Osteoblast (primary cell): ENCODE data around the gene FHL2. TPM values are rescaled to one million over a fixed set of nuclear protein-coding genes. Genes with fewer than 3 reads are reported as not detected.
"Not testable (repeated sequence)": the region's sequence is repeated elsewhere in the genome, so short reads cannot be mapped to it uniquely, and the experiment has no call there.

Source experiments
- DNase-seq: peaks from one replicate; pipeline ENCODE4 v3.0.0; 2011; ENCODE audit warnings: low spot score, mixed read lengths; ENCODE audit not compliant: insufficient read length; ENCODE audit errors: missing footprints
- H2AFZ ChIP-seq: 2 replicates; pipeline ENCODE4 v1.6.0; 2011; ENCODE audit warnings: mild to moderate bottlenecking, low read length
- H3K27ac ChIP-seq: 2 replicates; pipeline ENCODE4 v1.5.1; 2011; ENCODE audit warnings: mild to moderate bottlenecking, low read depth, low read length, moderate library complexity
- H3K27me3 ChIP-seq: 2 replicates; pipeline ENCODE4 v1.6.0; 2012; ENCODE audit warnings: mild to moderate bottlenecking, control low read depth, inconsistent platforms, low read length, moderate library complexity; ENCODE audit not compliant: insufficient read depth
- H3K36me3 ChIP-seq: 2 replicates; pipeline ENCODE4 v1.5.1; 2011; ENCODE audit warnings: mild to moderate bottlenecking, low read length, control low read depth, moderate library complexity; ENCODE audit not compliant: insufficient read depth
- H3K4me1 ChIP-seq: 2 replicates; pipeline ENCODE4 v1.5.1; 2011; ENCODE audit warnings: mild to moderate bottlenecking, low read length, control low read depth, moderate library complexity; ENCODE audit not compliant: insufficient read depth
- H3K4me2 ChIP-seq: 2 replicates; pipeline ENCODE4 v1.6.0; 2011; ENCODE audit warnings: mild to moderate bottlenecking, low read length; ENCODE audit not compliant: insufficient read depth
- H3K4me3 ChIP-seq: fragments of 200-600 bp; sonication (generic); 3 replicates; pipeline ENCODE4 v1.5.1; 2012; ENCODE audit warnings: mild to moderate bottlenecking, low read length, inconsistent platforms; ENCODE audit not compliant: insufficient read depth
- H3K79me2 ChIP-seq: 2 replicates; pipeline ENCODE4 v1.6.0; 2012; ENCODE audit warnings: mild to moderate bottlenecking, low read length, control low read depth, inconsistent platforms; ENCODE audit not compliant: insufficient read depth
- H3K9me3 ChIP-seq: 2 replicates; pipeline ENCODE4 v1.5.1; 2011; ENCODE audit warnings: low read depth, low read length, control low read depth
- H4K20me1 ChIP-seq: 2 replicates; pipeline ENCODE4 v1.6.0; 2012; ENCODE audit warnings: mild to moderate bottlenecking, low read length, control low read depth; ENCODE audit not compliant: insufficient read depth
- total RNA-seq: library from RNA; depleted of rRNA; stranded (reverse); fragments of >200 nt; gene quantifications from 2 replicates; pipeline ENCODE4 v1.2.3, GENCODE V29; 2012
- TF ChIP-seq, protein P1 (sequence below): IDR thresholded peaks from 2 replicates; pipeline ENCODE4 v1.5.1; 2011; ENCODE audit warnings: mild to moderate bottlenecking, low read depth, low read length, moderate library complexity; ENCODE audit errors: extremely low read depth

FHL2 gene
- total RNA-seq, 1 donor = 566 TPM

DNA sequence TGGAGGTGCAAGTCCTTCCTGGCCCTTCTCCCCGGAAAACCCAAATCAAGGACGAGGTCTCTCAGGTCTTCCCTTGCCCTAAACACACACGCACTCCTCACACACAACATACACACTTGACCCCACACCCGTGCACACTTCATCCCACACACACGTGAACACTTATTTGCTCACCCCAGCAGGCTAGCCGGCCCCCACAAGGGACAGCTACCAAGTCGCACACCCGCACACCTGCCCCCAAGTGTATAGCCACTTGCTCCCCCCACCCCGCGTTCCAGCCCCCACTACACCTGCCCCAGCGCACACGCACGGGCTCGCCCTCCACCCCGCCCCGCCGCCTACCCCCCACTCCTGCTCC lies 69.7 kb downstream of the FHL2 start:
- DNase-seq = no peak
- Histone ChIP-seq H2AFZ (peak overlapping the region; percentile 78), H3K4me3 (peak overlapping the region; percentile 78), H3K9me3 (no peaks in the 10 kb centered on the region), H3K4me2 (peak overlapping the region; percentile 98), H4K20me1 (peaks cover 3% of the 10 kb centered on the region), H3K79me2 (peaks cover 42% of the 10 kb centered on the region), H3K4me1 (peaks cover 49% of the 10 kb centered on the region), H3K27me3 (no peaks in the 10 kb centered on the region), H3K27ac (peak overlapping the region; percentile 59), H3K36me3 (no peaks in the 10 kb centered on the region)
- TF ChIP-seq, protein P1, sequence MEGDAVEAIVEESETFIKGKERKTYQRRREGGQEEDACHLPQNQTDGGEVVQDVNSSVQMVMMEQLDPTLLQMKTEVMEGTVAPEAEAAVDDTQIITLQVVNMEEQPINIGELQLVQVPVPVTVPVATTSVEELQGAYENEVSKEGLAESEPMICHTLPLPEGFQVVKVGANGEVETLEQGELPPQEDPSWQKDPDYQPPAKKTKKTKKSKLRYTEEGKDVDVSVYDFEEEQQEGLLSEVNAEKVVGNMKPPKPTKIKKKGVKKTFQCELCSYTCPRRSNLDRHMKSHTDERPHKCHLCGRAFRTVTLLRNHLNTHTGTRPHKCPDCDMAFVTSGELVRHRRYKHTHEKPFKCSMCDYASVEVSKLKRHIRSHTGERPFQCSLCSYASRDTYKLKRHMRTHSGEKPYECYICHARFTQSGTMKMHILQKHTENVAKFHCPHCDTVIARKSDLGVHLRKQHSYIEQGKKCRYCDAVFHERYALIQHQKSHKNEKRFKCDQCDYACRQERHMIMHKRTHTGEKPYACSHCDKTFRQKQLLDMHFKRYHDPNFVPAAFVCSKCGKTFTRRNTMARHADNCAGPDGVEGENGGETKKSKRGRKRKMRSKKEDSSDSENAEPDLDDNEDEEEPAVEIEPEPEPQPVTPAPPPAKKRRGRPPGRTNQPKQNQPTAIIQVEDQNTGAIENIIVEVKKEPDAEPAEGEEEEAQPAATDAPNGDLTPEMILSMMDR = no peak

DNA sequence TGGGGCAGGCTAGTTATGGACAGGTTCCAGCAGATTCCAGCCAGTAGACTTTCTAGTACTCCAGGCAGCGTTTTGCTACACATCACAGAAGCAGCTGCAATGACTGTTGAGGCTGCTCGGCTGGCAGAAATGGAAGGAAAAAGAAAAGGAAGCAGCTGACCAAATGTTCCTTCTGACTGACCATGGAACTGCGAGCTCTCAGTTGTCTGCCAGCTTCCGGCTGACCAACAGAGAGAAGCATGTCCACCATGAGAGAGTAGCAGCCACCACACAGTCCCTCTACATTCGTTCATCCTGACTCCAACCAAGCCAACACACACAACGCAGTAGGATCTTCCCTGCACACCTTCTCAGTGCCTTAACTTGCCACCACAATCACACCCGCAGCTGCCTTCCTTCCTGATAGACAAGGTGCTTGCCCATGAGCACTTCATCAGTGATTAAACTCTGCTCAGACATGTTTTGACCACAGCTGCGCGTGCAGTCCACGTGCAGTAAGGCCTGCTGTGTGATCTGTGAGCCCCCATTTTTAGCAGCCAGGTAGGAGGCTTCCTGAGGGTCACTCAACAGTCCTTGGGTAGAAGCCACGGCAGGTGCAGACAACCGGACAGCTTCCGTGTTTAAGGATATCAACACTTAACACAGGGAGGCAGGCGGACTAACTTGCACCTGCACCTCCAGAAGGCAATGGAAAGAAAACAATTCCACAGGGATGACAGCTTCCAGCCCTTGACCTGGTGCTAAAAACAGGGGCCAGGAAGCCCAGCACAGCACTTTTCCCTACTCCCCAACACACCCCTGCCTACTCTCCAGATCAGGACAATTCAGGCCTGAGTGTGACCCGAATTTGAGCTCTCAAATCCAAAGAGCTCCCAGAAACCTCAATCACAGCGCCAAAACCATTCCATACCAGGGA lies 70.3 kb downstream of the FHL2 start:
- H4K20me1 ChIP-seq = peaks cover 3% of the 10 kb centered on the region
- H2AFZ ChIP-seq = peak overlapping the region; percentile 78
- peak overlapping the region; percentile 98 for H3K4me2 ChIP-seq
- peak overlapping the region; percentile 78 for H3K4me3 ChIP-seq
- TF ChIP-seq, protein P1 = no peak
- peak overlapping the region; percentile 59 for H3K27ac ChIP-seq
- H3K9me3 ChIP-seq = no peaks in the 10 kb centered on the region
- no peaks in the 10 kb centered on the region for H3K27me3 ChIP-seq
- peaks cover 55% of the 10 kb centered on the region for H3K4me1 ChIP-seq
- H3K79me2 ChIP-seq = peaks cover 45% of the 10 kb centered on the region
- peak; percentile 93 for DNase-seq
- no peaks in the 10 kb centered on the region for H3K36me3 ChIP-seq

DNA sequence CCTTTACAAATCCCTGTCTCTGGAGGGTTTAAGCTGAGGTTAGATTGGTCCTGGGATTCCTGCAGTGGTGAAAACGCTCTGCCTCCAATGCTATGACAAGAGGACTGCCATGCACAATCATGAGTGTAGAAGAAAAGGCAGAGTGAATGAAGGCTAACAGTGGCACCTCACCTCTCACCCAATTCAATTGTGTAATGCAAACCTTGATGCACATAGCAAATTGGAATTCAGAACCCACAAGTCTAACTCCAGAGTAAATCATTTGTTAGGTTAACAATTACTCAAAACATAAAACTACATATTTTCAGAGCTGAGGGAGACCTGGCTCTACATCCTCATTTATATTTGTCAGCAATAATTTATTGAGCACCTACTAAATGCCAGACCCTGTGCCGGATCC lies 71.2 kb downstream of the FHL2 start:
- no peak overlapping the region for H3K4me3 ChIP-seq
- H3K27ac ChIP-seq = peak overlapping the region; percentile 59

DNA sequence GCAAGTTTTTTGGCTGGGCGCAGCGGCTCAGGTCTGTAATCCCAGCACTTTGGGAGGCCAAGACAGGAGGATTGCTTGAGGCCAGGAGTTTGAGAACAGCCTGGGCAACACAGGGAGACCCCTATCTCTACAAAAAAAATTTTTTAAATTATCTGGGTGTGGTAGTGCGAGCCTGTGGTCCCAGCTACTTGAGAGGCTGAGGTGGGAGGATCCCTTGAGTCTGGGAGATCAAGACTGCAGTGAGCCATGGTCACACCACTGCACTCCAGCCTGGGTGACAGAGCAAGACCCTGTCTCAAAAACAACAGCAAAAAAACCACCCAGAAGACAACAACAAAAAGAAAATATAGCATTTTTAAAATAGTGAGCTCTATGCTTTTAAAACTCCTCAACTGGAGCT lies 71.6 kb downstream of the FHL2 start:
- H3K4me3 ChIP-seq, H3K4me2 ChIP-seq, H3K9me3 ChIP-seq, DNase-seq, H4K20me1 ChIP-seq, H2AFZ ChIP-seq, H3K27me3 ChIP-seq, H3K27ac ChIP-seq, H3K36me3 ChIP-seq: not testable (repeated sequence)
- H3K4me1 ChIP-seq = peaks cover 68% of the 10 kb centered on the region
- peaks cover 58% of the 10 kb centered on the region for H3K79me2 ChIP-seq

More for the DNA sequence above, 71.2 kb downstream of the FHL2 start:
- Histone ChIP-seq H3K9me3 (no peaks in the 10 kb centered on the region), H3K27me3 (no peaks in the 10 kb centered on the region), H3K36me3 (no peaks in the 10 kb centered on the region), H3K4me2 (peak overlapping the region; percentile 98), H3K79me2 (peaks cover 54% of the 10 kb centered on the region), H4K20me1 (peaks cover 3% of the 10 kb centered on the region), H3K4me1 (peaks cover 64% of the 10 kb centered on the region), H2AFZ (no peak overlapping the region)
- DNase-seq = no peak
- TF ChIP-seq, protein P1 = no peak
